ENCODE measurements around the gene CD99.
"Not testable (repeated sequence)": the region's sequence is repeated elsewhere in the genome, so short reads cannot be mapped to it uniquely, and the experiment has no call there.

Gene CD99

GRCh38 chrX:2774776-2775175 lies 83.7 kb downstream of the CD99 start:
- no peak for DNase-seq

- not testable (repeated sequence) for DNase-seq
Measured at GRCh38 chrX:2780472-2781225, 89.6 kb downstream of the CD99 start.

GRCh38 chrX:2781226-2781571 lies 90.1 kb downstream of the CD99 start:
- DNase-seq = no peak

GRCh38 chrX:2781698-2782097 lies 90.6 kb downstream of the CD99 start:
- DNase-seq = no peak

- no peak for DNase-seq
Measured at GRCh38 chrX:2782171-2782570, 91.1 kb downstream of the CD99 start.

- DNase-seq = no peak
Measured at GRCh38 chrX:2782778-2783177, 91.7 kb downstream of the CD99 start.

- DNase-seq = no peak
Measured at GRCh38 chrX:2784026-2784425, 92.9 kb downstream of the CD99 start.

GRCh38 chrX:2785538-2785937 lies 94.4 kb downstream of the CD99 start:
- no peak for DNase-seq

- DNase-seq = no peak
Measured at GRCh38 chrX:2788980-2789379, 97.9 kb downstream of the CD99 start.

GRCh38 chrX:2789569-2789968 lies 98.5 kb downstream of the CD99 start:
- no peak for DNase-seq
